GM19238 (cell line): ENCODE measurements around the gene DNAL1.

ENCODE experiments used
- DNase-seq: peaks from one replicate; pipeline ENCODE4 v3.0.0; 2011; ENCODE audit warnings: low spot score; ENCODE audit not compliant: insufficient read length

DNAL1 gene

DNA sequence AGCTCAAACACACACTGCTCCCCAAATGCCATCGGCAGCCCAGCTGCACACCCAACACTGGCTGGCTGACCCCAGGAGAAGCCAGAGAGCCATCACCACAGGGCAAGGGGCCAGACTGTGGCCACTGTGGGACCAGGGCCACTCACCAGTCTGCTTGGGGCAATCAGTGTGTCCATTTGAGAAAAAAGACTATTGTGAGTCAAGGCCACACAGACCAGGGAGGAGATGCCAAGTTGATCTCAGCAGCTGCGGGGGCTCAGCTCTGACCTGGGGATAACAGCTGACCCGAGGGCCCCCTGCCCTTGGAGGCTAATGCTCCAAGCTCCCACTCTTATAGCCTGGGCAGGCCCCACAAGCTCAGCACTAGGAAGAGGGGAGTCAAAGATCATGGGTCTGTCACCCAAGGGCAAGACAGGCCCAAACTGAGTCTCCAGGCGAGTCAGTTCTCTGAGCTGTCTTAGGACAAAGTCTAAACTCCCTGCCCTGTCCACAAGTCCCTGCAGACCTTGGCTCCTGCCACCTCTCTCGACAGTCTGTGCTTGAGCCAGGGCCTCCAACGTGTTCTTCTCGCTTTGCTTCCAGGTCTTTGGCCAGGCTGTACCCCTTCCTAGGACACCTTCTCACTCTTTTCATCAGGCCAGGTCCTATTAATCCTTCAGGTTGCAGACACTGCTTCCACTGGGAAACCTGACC lies 99.5 kb downstream of the DNAL1 start:
- no peak for DNase-seq

DNA sequence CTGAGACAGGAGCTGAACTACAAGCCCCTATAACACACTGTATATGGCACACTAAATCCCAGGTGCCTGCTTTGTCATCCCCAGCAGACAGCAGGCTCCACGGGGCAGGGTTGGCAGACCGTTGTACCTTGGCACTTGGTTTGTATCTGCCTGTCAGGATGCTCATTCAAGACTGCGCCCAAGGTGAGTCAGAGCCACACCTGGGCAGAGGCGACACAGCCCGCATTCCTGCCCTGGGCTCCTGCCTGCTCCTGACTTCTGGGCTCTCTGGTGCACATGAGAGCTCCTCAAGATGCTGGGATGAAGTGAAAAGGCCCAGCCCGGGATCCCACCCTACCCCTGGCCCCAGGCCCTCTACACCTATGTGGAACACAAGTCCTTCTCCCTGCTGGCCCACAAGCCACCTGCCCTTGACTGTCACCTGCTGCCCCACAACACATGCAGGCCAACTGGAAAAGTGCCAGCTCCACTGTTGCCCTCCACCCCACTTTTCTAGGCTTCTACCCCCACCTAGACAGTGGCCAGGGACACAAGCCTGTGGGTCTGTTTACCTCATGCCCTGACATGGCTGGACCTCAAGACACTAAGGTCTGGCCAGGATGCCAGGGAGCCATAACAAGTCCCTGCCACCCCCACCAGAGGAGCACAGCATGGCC lies 100.2 kb downstream of the DNAL1 start:
- no peak for DNase-seq

DNA sequence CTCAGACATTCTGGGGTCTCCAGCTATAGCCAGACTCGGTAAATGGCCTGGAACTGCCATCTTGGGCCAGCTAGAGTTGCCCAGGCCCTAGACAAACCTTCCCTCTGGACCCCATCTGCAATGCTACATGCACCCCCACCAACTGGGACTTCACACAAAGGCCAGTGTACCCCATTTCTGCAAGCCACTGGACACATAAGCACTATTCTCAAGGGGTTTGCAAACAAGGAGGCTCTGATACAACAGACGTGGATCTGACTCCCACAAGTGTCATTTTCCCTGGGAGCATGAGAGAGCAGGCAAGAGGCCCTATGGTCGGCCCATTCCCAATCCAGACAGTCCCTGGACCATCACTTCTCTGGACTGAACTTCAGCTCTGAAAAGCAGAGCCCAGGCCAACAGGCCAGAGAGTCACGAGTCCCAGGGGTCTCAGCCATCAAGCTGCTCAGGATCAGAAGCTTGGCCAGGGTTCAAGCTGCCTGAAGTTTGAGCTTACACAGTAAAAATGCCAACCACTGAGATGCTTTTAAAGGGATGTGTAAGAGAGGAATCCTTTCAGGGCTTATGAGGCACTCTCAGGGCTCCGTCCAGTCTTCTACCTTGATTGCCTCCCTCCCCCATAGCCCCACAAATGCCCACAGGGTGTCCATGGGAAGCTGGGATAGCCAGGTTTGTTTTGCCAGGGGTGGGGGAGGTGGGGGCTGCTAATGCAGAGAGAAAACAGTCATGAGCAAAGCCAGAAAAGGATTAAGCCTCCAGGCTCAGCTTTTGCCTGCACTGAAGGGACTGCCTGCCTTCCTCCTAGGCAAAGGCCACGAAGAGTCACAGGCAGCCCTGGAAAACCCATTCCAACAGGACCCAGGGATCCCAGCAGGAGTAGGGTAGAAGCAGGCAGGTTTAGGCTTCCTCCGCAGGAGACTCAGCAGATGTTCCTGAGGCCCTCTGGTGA lies 101.1 kb downstream of the DNAL1 start:
- no peak for DNase-seq

DNA sequence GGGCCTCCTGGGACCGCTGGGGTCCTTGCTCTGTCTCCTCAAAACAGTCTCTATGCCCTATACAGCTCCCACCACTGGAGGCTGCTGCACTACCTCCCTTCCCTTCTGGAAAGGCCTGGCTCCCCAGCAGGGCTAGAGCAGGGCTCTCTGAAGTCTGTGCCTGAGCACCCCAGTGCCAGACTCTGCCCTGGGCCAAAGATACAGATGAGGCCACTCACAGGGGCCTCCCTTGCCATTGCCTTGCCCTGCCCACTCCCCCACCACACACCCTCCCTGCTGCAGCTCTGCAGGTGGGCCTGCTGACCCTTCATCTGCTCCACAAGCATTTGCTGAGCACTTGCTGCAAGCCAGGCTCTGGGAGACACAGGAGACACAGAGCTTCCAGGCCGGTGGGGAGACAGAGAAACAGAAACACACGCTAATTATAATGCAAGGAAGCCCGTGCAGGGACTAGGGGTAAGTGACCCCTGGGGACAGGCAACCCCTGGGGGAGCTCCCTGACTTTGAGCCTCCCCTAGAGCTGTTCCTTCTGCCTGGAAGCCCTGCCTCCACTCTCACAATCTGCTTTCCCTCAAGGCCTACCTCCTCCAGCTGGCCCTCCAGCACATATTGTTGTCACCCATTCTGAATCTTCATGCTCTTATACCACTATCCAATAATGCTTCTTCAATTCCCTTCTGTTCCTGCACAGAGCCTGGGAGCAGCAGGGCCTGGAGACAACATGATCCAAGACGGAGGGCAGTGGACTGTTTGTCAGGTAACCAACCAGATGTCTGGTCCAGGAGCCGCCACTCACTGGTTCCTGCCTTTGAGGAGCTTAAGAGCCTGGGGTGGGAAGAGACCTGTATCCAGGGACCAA lies 102.0 kb downstream of the DNAL1 start:
- DNase-seq: no peak

DNA sequence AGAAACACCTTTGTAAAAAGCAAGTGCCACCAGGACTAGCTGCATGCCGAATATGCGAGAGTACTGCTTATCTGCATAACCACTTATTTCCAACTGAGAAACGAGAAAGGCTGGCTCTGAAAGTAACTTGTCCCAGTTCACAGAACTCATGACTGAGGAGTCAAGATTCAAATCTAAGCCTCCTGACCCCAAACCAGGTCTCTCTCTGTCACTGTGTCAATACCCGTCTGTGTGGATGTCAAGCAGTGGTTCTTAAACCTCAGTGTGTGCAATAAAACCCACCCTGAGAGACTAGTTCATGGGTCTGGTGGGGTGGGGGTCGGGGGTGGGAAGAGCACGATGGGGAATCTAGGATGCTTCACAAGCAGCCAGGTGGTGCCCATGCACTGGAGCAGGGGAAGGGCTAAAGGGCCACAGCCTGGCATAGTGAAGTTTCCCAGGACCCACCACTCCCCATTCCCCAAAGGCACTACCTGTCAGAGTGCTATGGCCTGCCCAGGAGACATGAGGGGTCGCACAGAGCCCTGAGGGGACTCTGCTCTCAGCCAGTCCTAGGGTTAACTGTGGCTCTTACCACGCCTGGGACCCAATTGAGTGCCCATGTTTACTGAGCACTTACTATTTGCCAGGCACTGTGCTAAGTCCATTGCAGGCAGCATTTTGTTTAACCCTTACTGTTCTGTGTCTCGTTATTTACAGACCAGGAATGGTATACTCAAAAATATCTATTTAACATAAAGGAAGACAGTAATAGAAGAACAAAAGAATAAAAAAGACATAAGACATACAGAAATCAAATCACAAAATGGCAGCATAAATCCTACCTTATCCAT lies 102.8 kb downstream of the DNAL1 start:
- no peak for DNase-seq

DNA sequence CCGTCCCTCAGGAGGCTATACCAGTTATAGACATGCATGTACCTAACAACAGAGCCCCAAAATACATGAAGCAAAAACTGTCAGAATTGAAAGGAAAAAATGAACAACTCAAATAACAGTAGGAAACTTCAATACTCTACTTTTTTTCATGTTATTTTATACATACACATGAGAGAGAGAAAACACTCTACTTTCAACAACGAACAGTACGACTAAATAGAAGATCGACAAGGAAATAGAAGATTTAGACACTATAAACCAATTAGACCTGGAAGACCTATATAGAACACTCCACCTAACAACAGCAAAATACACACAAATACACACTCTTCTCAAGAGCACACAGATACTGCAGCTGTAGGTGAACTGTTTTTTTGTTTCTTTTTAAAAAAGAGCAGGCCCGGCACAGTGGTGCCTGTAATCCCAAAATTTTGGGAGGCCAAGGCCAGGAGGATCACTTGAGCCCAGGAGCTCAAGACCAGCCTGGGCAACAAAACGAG lies 104.1 kb downstream of the DNAL1 start:
- DNase-seq: no peak

DNA sequence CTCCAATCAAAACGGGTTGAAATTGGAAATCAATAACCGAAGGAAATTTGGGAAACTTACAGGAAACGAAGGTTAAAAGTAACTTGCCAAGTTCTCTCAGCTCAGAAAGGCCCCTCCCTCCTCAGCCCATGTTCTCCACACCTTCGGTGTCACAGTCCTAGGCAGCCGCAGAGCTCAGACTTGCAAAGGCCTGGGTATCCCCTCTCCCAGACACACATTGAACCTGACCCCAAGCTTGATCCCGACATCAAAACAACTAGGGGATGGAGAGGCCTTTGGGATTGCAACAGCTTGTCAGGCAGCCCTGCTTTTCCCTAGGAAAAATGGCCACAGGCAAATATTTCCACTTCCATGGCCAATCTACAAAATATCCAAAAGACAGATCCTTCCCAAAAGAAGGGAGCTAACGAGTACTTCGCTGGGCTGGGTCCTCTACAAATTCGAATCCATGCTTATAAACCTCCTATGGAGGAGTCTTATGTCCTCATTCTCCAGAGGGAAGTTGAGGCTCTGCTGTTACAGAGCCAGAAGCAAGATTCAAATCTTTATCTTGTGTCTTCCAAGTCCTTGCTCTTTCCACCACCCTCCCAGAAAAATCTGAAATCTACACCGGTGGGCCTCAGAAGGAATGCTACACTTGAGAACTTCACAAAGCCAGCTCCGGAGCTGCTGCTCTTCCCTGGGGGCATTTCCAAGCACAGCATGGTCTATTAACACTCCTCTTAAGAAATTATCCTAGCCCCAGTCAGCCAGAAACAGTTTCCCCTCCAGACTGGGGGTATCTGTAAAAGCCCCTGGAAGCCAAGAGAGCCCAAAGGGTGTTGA lies 105.1 kb downstream of the DNAL1 start:
- no peak for DNase-seq

DNA sequence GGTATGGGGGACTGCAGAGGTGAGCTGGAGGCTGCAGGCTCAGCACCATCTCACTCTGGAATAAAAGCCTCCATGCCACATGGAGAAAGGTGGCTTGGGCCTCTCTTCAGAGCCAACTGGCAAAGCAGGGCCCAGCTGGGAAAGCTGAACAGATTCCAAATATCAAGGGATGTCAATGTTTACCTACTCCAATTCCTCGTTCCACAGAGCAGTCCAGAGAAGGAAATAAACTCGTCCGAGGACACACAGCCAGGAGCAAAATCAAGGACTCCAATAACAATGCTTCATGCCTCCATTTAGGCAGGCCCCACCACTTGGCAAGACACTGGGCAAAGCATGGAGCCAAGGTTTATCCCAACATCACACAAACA lies 105.7 kb downstream of the DNAL1 start:
- no peak for DNase-seq

DNA sequence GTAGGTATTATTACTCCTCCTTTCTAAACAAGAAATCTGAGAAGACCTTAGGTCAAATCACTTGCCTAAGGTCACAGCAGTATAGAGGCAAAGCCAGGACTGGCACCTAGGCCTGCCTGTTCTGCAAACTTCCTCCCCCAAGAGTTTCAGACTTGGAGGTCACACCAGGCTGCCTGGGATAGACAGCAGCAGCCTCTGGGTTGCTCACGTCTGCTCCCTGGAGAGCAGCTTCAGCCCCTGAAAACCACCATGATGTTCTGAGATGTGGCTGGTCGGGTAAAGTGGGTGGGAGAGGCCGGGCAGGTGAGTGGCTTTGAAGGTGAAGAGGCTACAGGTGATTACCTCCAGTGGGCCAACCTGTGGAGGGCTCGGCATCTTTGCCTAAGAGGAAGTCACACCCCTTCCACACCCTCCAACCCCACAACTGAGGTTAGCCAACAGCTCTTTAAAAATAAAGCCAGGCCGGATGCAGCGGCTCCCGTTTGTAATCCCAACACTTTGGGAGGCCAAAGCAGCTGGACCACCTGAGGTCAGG lies 106.4 kb downstream of the DNAL1 start:
- no peak for DNase-seq

DNA sequence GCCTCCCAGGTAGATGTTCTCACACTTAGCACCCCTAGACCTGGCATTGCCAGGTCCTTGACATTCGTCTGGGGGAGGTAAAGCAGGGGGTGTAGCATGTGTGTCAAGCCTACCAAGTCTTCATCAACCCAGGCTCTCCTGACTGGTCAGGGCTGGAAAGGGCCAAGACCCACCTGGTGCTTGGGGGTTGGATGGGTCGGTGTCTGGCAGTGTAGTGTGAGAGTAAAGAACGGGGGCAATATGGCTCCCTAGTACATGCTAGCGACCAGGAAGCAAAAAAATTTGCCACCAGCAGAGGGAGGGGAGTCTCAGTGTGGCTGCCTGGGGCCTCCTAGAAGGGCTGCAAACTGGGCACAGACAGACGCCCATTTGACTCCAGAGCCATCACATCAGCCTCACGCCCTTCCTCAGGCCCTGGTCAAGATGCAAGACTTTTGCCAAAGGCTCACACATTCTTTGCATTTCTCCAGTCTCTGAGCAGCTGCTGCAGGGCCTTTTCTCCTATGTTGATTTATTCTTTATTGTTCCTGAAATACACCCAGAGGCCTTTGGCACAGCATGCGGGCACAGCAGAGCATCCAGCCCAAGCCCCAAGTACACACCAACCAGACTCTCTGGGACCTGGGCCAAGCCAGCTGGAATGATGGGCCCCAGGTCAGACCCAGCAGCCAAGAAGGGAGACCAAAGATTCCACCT lies 107.7 kb downstream of the DNAL1 start:
- no peak for DNase-seq
